T-cell (primary cell): ENCODE data around the gene MSH3. TPM values are rescaled to one million over a fixed set of nuclear protein-coding genes. Genes with fewer than 3 reads are reported as not detected.

Source experiments
- ATAC-seq, 4 experiments: fragments of 200-7000 bp in 3 of 4; fragments of 150-1000 bp in 1 of 4; cut with Tn5 transposase; replicated peaks in 1 of 4; 1 replicate in 3 of 4; 2 replicates in 1 of 4; pipeline ENCODE4 v1.10.0; 2021; ENCODE audit warnings: moderate library complexity in 3 of 4, mild to moderate bottlenecking in 2 of 4, moderate number of reproducible peaks in 1 of 4
- CTCF ChIA-PET, 2 donors: fragments of 300-600 bp; sonication (Branson Sonifier 250); formaldehyde crosslinking; loops; one replicate each; lab custom pipeline; 2022; ENCODE audit warnings: antibody characterized with exemption in 2 of 2; lab: Charles Lee
- POLR2A ChIA-PET, 2 donors: fragments of 300-600 bp; sonication (Branson Sonifier 250); formaldehyde crosslinking; loops; one replicate each; lab custom pipeline; 2022; ENCODE audit warnings: antibody characterized with exemption in 2 of 2; lab: Charles Lee
- DNase-seq, 35 experiments: peaks; one replicate each; pipeline versions ENCODE4 v3.0.0 to v3.0.0-alpha.2; 2013 to 2023
- H3K27ac ChIP-seq: one replicate; pipeline ENCODE4 v1.5.1; 2013; ENCODE audit warnings: low read length
- H3K27me3 ChIP-seq, 2 experiments: replicated peaks in 1 of 2; 1 replicate in 1 of 2; 2 replicates in 1 of 2; pipeline versions ENCODE4 v1.6.1 to v1.7.0; 2013; ENCODE audit warnings: low read length in 1 of 2, mixed read lengths in 1 of 2; ENCODE audit not compliant: control insufficient read depth in 2 of 2, insufficient read depth in 2 of 2; ENCODE audit errors: extremely low read depth in 1 of 2
- H3K36me3 ChIP-seq, 2 donors: 1 replicate in 1 of 2; 2 replicates in 1 of 2; pipeline versions ENCODE4 v1.6.1 to v1.7.0; 2013; ENCODE audit warnings: low read length in 1 of 2; ENCODE audit not compliant: control insufficient read depth in 2 of 2, insufficient read depth in 1 of 2; ENCODE audit errors: extremely low read depth in 1 of 2
- H3K4me1 ChIP-seq, 2 experiments: 1 replicate in 1 of 2; 2 replicates in 1 of 2; pipeline versions ENCODE4 v1.6.1 to v1.7.0; 2013; ENCODE audit warnings: low read length in 2 of 2, mixed read lengths in 1 of 2; ENCODE audit not compliant: insufficient read depth in 2 of 2, control insufficient read depth in 1 of 2; ENCODE audit errors: extremely low read depth in 1 of 2
- H3K4me3 ChIP-seq, 2 donors: 1 replicate in 1 of 2; 2 replicates in 1 of 2; pipeline versions ENCODE4 v1.5.1 to v1.7.0; 2013; ENCODE audit warnings: mild to moderate bottlenecking in 2 of 2, low read length in 1 of 2, moderate library complexity in 1 of 2; ENCODE audit not compliant: control insufficient read depth in 1 of 2; ENCODE audit errors: extremely low read depth in 1 of 2
- H3K9me3 ChIP-seq: 2 replicates; pipeline ENCODE4 v1.7.0; 2013
- H3K27ac Mint-ChIP-seq, 2 donors: one replicate each; pipeline ENCODE4 v1.8.0; 2020 to 2021; ENCODE audit warnings: mild to moderate bottlenecking in 2 of 2, mixed read lengths in 2 of 2
- H3K27me3 Mint-ChIP-seq, 2 donors: one replicate each; pipeline ENCODE4 v1.8.0; 2021 to 2022; ENCODE audit warnings: mixed read lengths in 2 of 2
- H3K36me3 Mint-ChIP-seq: one replicate; pipeline ENCODE4 v1.8.0; 2021; ENCODE audit warnings: mixed read lengths
- H3K4me1 Mint-ChIP-seq, 3 donors: one replicate each; pipeline ENCODE4 v1.8.0; 2020 to 2022; ENCODE audit warnings: mixed read lengths in 3 of 3, mild to moderate bottlenecking in 1 of 3
- H3K4me3 Mint-ChIP-seq, 3 donors: one replicate each; pipeline ENCODE4 v1.8.0; 2020 to 2022; ENCODE audit warnings: mild to moderate bottlenecking in 3 of 3, mixed read lengths in 3 of 3, moderate library complexity in 3 of 3
- H3K9me3 Mint-ChIP-seq, 3 donors: one replicate each; pipeline ENCODE4 v1.8.0; 2020 to 2022; ENCODE audit warnings: mixed read lengths in 3 of 3
- WGBS: methylation state at CpG from one replicate; pipeline ENCODE4 v1.1.5; 2013; ENCODE audit warnings: missing lambda C conversion rate; ENCODE audit not compliant: insufficient coverage; 5-methylcytosine and 5-hydroxymethylcytosine counted together
- total RNA-seq, 35 experiments: library from RNA in 6 of 35; stranded (reverse) in 6 of 35; fragments of 120-200 nt in 1 of 35; gene quantifications; one replicate each; pipeline versions ENCODE4 v1.2.1 to v1.2.4 and lab custom pipeline; 2013 to 2026

Gene MSH3
- total RNA-seq, 5 donors from 2014 or later (not counting 1 experiment from before 2014, with no cell fraction given): 10.8 to 20.8 (median 16.3) TPM

- Histone ChIP-seq H3K4me1 (no peaks in the 10 kb centered on the region), H3K36me3 (peaks cover 0 to 13% of the 10 kb centered on the region in 2 donors), H3K27me3 (no peaks in the 10 kb centered on the region), H3K27ac (no peak overlapping the region), H3K4me3 (no peak overlapping the region), H3K9me3 (no peaks in the 10 kb centered on the region)
- no CpG with 5 or more reads among the region's 1 CpG for WGBS
- Mint-ChIP-seq H3K9me3 (no peaks in the 10 kb centered on the region), H3K27me3 (no peaks in the 10 kb centered on the region), H3K36me3 (peaks cover 74% of the 10 kb centered on the region), H3K4me1 (peaks cover 0 to 18% (median 4%) of the 10 kb centered on the region in 3 donors), H3K27ac (no peak overlapping the region), H3K4me3 (no peak overlapping the region)
- DNase-seq (no peak), ATAC-seq (no peak)
- ChIA-PET CTCF (no interaction called here), POLR2A (no interaction called here)
Observed at GRCh38 chr5:80864109-80864508, 209.7 kb downstream of the MSH3 start.

DNA sequence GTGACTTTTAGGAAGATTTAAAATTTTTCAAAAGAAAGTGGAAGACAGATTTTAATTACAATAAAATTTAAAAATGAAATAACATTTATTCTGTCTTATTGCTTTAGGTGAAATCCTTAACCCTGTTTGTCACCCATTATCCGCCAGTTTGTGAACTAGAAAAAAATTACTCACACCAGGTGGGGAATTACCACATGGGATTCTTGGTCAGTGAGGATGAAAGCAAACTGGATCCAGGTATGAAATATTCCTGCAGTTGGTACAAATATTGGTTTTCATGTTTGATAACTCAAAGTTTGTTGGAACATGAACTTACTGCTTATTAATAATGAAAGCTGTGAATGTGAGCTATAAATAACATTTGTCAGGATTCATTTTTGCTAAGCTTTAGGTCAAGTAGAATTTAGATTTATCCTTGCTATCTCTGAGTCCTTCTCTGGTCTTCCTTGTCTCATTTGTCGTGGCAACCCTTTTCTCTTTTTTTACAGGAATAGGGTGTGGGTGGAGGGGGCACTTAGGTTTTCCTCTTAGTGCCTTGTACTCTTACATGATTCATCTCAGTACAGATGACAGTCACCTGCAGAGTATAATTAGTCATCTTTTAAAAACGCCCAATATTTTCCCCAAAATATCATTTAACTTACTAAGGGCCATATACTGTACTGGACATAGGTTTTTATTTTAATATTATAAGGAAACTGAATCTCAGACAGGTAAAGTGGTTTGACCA lies 210.4 kb downstream of the MSH3 start:
- Mint-ChIP-seq H3K9me3 (no peaks in the 10 kb centered on the region), H3K36me3 (peaks cover 75% of the 10 kb centered on the region), H3K4me3 (no peak overlapping the region), H3K27ac (no peak overlapping the region), H3K27me3 (no peaks in the 10 kb centered on the region), H3K4me1 (peaks cover 0 to 14% (median 4%) of the 10 kb centered on the region in 3 donors)
- Histone ChIP-seq H3K36me3 (peaks cover 0 to 13% of the 10 kb centered on the region in 2 donors), H3K27ac (no peak overlapping the region), H3K4me1 (no peaks in the 10 kb centered on the region), H3K4me3 (no peak overlapping the region), H3K27me3 (no peaks in the 10 kb centered on the region), H3K9me3 (no peaks in the 10 kb centered on the region)
- ChIA-PET CTCF (no interaction called here), POLR2A (no interaction called here)
- ATAC-seq: no peak
- WGBS: no CpG with 5 or more reads among the region's 3 CpGs
- DNase-seq: no peak

DNA sequence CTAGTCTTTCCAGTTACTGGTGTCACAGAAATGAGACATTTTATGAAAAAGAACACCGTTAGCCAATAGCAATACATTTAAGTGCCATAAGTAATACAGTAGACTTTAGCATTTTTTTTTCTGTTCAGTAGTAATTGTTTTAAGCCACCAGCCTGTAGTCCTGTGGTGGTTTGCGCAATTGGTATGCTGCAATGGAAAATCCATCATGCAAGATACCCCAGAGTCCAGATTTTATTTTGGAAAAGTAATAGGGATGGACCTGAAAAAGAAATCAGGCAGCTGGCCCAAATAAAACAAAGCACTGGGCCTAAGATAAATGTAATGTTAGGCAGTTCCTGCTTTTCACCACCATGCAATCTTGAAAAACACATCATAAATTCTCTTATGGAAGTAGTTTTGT lies 211.1 kb downstream of the MSH3 start:
- Mint-ChIP-seq H3K27ac (no peak overlapping the region), H3K4me3 (no peak overlapping the region), H3K36me3 (peaks cover 74% of the 10 kb centered on the region), H3K4me1 (peaks cover 0 to 8% (median 2%) of the 10 kb centered on the region in 3 donors), H3K9me3 (no peaks in the 10 kb centered on the region), H3K27me3 (no peaks in the 10 kb centered on the region)
- ATAC-seq: no peak
- no peak overlapping the region for H3K4me3 ChIP-seq
- H3K36me3 ChIP-seq: peaks cover 0 to 13% of the 10 kb centered on the region in 2 donors
- CTCF ChIA-PET: no interaction called here
- H3K4me1 ChIP-seq: no peaks in the 10 kb centered on the region
- DNase-seq: no peak
- POLR2A ChIA-PET: no interaction called here
- H3K27me3 ChIP-seq: no peaks in the 10 kb centered on the region
- H3K27ac ChIP-seq: no peak overlapping the region
- WGBS: no CpG with 5 or more reads among the region's 2 CpGs
- no peaks in the 10 kb centered on the region for H3K9me3 ChIP-seq

- Mint-ChIP-seq H3K9me3 (no peaks in the 10 kb centered on the region), H3K4me1 (no peaks in the 10 kb centered on the region), H3K36me3 (peaks cover 71% of the 10 kb centered on the region), H3K27me3 (no peaks in the 10 kb centered on the region), H3K4me3 (no peak overlapping the region), H3K27ac (no peak overlapping the region)
- DNase-seq: no peak
- ChIA-PET CTCF (interaction anchor here in 1 of 2 donors (0.6 kb wide), 1 partner anchor 574 kb away, joined by 3 read pairs; no protein-coding TSS in a partner anchor), POLR2A (no interaction called here)
- 100% methylated on average over 1 of the region's 2 CpGs for WGBS
- Histone ChIP-seq H3K27ac (no peak overlapping the region), H3K4me3 (no peak overlapping the region), H3K36me3 (peaks cover 0 to 14% of the 10 kb centered on the region in 2 donors), H3K27me3 (no peaks in the 10 kb centered on the region), H3K4me1 (no peaks in the 10 kb centered on the region), H3K9me3 (no peaks in the 10 kb centered on the region)
- ATAC-seq: no peak
Observed at GRCh38 chr5:80866371-80866770, 211.9 kb downstream of the MSH3 start.

- DNase-seq (no peak), ATAC-seq (no peak)
- H3K4me3 ChIP-seq: no peak overlapping the region
- H3K27ac ChIP-seq: no peak overlapping the region
- POLR2A ChIA-PET: no interaction called here
- H3K27ac Mint-ChIP-seq: no peak overlapping the region
- no peaks in the 10 kb centered on the region for H3K4me1 ChIP-seq
- no peaks in the 10 kb centered on the region for H3K4me1 Mint-ChIP-seq
- CTCF ChIA-PET: no interaction called here
- H3K27me3 ChIP-seq: no peaks in the 10 kb centered on the region
- H3K4me3 Mint-ChIP-seq: no peak overlapping the region
- no peaks in the 10 kb centered on the region for H3K9me3 ChIP-seq
- no peaks in the 10 kb centered on the region for H3K9me3 Mint-ChIP-seq
- peaks cover 71% of the 10 kb centered on the region for H3K36me3 Mint-ChIP-seq
- H3K36me3 ChIP-seq: peaks cover 0 to 21% of the 10 kb centered on the region in 2 donors
- H3K27me3 Mint-ChIP-seq: no peaks in the 10 kb centered on the region
Observed at GRCh38 chr5:80867233-80867632, 212.8 kb downstream of the MSH3 start.

- peaks cover 72% of the 10 kb centered on the region for H3K36me3 Mint-ChIP-seq
- ChIA-PET CTCF (interaction anchor here in 1 of 2 donors (0.5 kb wide), 1 partner anchor 236 kb away, joined by 7 read pairs; no protein-coding TSS in a partner anchor), POLR2A (no interaction called here)
- no peaks in the 10 kb centered on the region for H3K9me3 Mint-ChIP-seq
- H3K9me3 ChIP-seq: no peaks in the 10 kb centered on the region
- peaks cover 0 to 23% of the 10 kb centered on the region in 2 donors for H3K36me3 ChIP-seq
- H3K27me3 ChIP-seq: no peaks in the 10 kb centered on the region
- H3K4me1 ChIP-seq: no peaks in the 10 kb centered on the region
- no peak overlapping the region for H3K27ac Mint-ChIP-seq
- H3K4me1 Mint-ChIP-seq: no peaks in the 10 kb centered on the region
- no CpG with 5 or more reads among the region's 3 CpGs for WGBS
- no peak for DNase-seq
- no peak overlapping the region for H3K27ac ChIP-seq
- no peaks in the 10 kb centered on the region for H3K27me3 Mint-ChIP-seq
- ATAC-seq: no peak
- no peak overlapping the region for H3K4me3 Mint-ChIP-seq
- H3K4me3 ChIP-seq: no peak overlapping the region
Observed at GRCh38 chr5:80870442-80870841, 216.0 kb downstream of the MSH3 start.
